Measurements from ENCODE around the gene AFF3.

AFF3 gene

GRCh38 chr2:99571954-99572353, 570.4 kb downstream of the AFF3 start:
- ChIA-PET POLR2A (ENCODE audit: low non-redundant PET) (interaction anchor here (0.6 kb wide), 1 partner anchor 11 kb away, joined by 3 read pairs; no protein-coding TSS in a partner anchor), CTCF (interaction anchor here (0.7 kb wide), 1 partner anchor 699 kb away, joined by 3 read pairs; no protein-coding TSS in a partner anchor)
- no peak for TF ChIP-seq CTCF (conservative IDR thresholded peaks at IDR 0.05; ENCODE audit: low read depth)
- no peak overlapping the region for H3K27ac ChIP-seq
- DNase-seq (ENCODE audit: low spot score), result no peak

GRCh38 chr2:99571533-99571932, 570.9 kb downstream of the AFF3 start:
- H3K27ac ChIP-seq, result no peak overlapping the region
- POLR2A ChIA-PET (ENCODE audit: low non-redundant PET), result no interaction called here
- CTCF ChIA-PET, result interaction anchor here (0.7 kb wide), 1 partner anchor 700 kb away, joined by 3 read pairs; no protein-coding TSS in a partner anchor
- no peak for TF ChIP-seq CTCF (conservative IDR thresholded peaks at IDR 0.05; ENCODE audit: low read depth)
- no peak for DNase-seq (ENCODE audit: low spot score)

- no peak for TF ChIP-seq CTCF (conservative IDR thresholded peaks at IDR 0.05; ENCODE audit: low read depth)
- no peak overlapping the region for H3K27ac ChIP-seq
- ChIA-PET CTCF (no interaction called here), POLR2A (ENCODE audit: low non-redundant PET) (no interaction called here)
- no peak for DNase-seq (ENCODE audit: low spot score)
Measured at GRCh38 chr2:99571021-99571420, 571.4 kb downstream of the AFF3 start.

- POLR2A ChIA-PET (ENCODE audit: low non-redundant PET), result no interaction called here
- H3K27ac ChIP-seq, result no peak overlapping the region
- no peak for DNase-seq (ENCODE audit: low spot score)
- TF ChIP-seq CTCF (conservative IDR thresholded peaks at IDR 0.05; ENCODE audit: low read depth), result no peak
- CTCF ChIA-PET, result no interaction called here
Measured at GRCh38 chr2:99569386-99569785, 573.0 kb downstream of the AFF3 start.

- ChIA-PET POLR2A (ENCODE audit: low non-redundant PET) (no interaction called here), CTCF (interaction anchor here (0.6 kb wide), 1 partner anchor 88 kb away, joined by 3 read pairs; no protein-coding TSS in a partner anchor)
- H3K27ac ChIP-seq, result no peak overlapping the region
- TF ChIP-seq CTCF (conservative IDR thresholded peaks at IDR 0.05; ENCODE audit: low read depth), result no peak
- no peak for DNase-seq (ENCODE audit: low spot score)
Measured at GRCh38 chr2:99565227-99565626, 577.2 kb downstream of the AFF3 start.

GRCh38 chr2:99562516-99562915, 579.9 kb downstream of the AFF3 start:
- DNase-seq (ENCODE audit: low spot score), result no peak
- no peak for TF ChIP-seq CTCF (conservative IDR thresholded peaks at IDR 0.05; ENCODE audit: low read depth)
- ChIA-PET POLR2A (ENCODE audit: low non-redundant PET) (no interaction called here), CTCF (no interaction called here)
- H3K27ac ChIP-seq, result no peak overlapping the region

GRCh38 chr2:99561804-99562203, 580.6 kb downstream of the AFF3 start:
- CTCF ChIA-PET, result interaction anchor here (0.6 kb wide), 1 partner anchor 958 kb away, joined by 4 read pairs; no protein-coding TSS in a partner anchor
- no peak overlapping the region for H3K27ac ChIP-seq
- POLR2A ChIA-PET (ENCODE audit: low non-redundant PET), result no interaction called here
- TF ChIP-seq CTCF (conservative IDR thresholded peaks at IDR 0.05; ENCODE audit: low read depth), result no peak
- DNase-seq (ENCODE audit: low spot score), result no peak
